Fibroblast of mammary gland (primary cell): Measurements from ENCODE around the gene CNP.

ENCODE experiments used
- DNase-seq: peaks from one replicate; pipeline ENCODE4 v3.0.0-alpha.2; 2010; ENCODE audit warnings: low read depth
- H3K4me3 ChIP-seq: 2 replicates; pipeline ENCODE4 v1.5.1; 2011; ENCODE audit warnings: low read depth, mild to moderate bottlenecking, low read length, moderate library complexity; ENCODE audit not compliant: control insufficient read depth
- CTCF ChIP-seq: conservative IDR thresholded peaks from 2 replicates; pipeline ENCODE4 v1.5.1; 2011; ENCODE audit warnings: low read depth, low read length, inconsistent platforms; ENCODE audit not compliant: control insufficient read depth, insufficient read depth

The CNP gene

GRCh38 chr17:41982026-41982760, 15.6 kb downstream of the CNP start:
- TF ChIP-seq CTCF = no peak
- peak; percentile 48 for DNase-seq
- no peak overlapping the region for H3K4me3 ChIP-seq

GRCh38 chr17:41984454-41984853, 17.9 kb downstream of the CNP start:
- no peak for TF ChIP-seq CTCF
- DNase-seq = no peak
- H3K4me3 ChIP-seq = no peak overlapping the region

- no peak for DNase-seq
- no peak for TF ChIP-seq CTCF
- no peak overlapping the region for H3K4me3 ChIP-seq
These were observed 19.3 kb downstream of the CNP start for GRCh38 chr17:41985919-41986318.

- no peak for DNase-seq
- no peak for TF ChIP-seq CTCF
- no peak overlapping the region for H3K4me3 ChIP-seq
These were observed 20.0 kb downstream of the CNP start for GRCh38 chr17:41986634-41987033.

GRCh38 chr17:41987642-41988041, 21.0 kb downstream of the CNP start:
- H3K4me3 ChIP-seq = no peak overlapping the region
- TF ChIP-seq CTCF = no peak
- no peak for DNase-seq

GRCh38 chr17:41988418-41988817, 21.8 kb downstream of the CNP start:
- H3K4me3 ChIP-seq = no peak overlapping the region
- no peak for TF ChIP-seq CTCF
- DNase-seq = no peak
